ENCODE measurements around the gene PAPSS2. TPM values are rescaled to one million over a fixed set of nuclear protein-coding genes. Genes with fewer than 3 reads are reported as not detected.
"Not testable (repeated sequence)": the region's sequence is repeated elsewhere in the genome, so short reads cannot be mapped to it uniquely, and the experiment has no call there.

Gene PAPSS2
- total RNA-seq, 1 donor from 2014 or later = 2.0 TPM

DNA sequence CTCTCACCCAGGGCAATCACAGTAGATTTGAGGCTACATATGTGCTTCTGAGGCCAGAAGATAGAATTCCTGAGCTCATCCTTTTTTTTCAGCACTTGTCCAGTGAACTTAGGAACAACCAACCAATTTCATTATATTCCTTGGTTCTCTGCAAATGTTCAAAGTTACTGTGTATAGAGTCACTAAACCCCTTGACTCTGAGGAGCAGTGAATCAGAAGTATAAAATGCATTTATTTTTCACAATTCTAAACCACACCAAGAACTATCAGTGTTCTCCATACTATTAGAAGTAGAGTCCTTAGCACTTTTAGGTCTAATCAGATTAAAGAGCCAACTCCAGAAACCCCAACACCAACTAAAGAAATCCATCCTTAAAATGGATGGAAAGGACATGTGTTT is 19.6 kb upstream of the PAPSS2 start:
- FAIRE-seq = no peak
- no peak for DNase-seq (ENCODE audit: low spot score in 2 of 2)

DNA sequence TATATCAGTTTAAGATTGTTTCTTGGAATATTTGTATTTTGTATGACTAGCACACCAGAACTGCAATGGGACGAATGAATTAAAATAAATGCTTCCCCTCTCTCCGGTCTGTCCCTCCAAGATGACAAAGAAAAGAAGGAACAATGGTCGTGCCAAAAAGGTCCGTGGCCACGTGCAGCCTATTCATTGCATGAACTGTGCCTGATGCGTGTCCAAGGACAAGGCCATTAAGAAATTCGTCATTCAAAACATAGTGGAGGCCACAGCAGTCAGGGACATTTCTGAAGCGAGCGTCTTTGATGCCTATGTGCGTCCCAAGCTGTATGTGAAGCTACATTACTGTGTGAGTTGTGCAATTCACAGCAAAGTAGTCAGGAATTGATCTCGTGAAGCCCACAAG is 17.2 kb upstream of the PAPSS2 start:
- DNase-seq (ENCODE audit: low spot score in 2 of 2) = no peak
- no peak for FAIRE-seq

DNA sequence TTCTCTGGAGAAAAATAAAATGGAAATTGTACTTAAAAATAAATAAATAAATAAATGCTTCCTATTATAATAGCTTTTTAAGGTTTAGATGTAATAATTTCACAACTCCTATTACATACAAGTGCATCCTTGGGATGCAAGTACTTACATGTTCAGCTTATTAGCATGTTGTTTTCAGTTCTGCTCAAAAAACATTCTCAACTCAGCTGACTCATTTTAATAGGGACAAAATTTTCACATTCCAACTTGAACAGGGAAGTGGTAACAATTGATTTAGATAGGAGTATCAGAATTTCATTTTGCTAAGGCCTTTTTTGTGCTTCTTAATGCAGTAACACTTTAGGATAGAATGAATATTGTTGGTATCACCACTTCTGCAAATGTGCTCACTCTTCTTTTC is 16.7 kb upstream of the PAPSS2 start:
- no peak for DNase-seq (ENCODE audit: low spot score in 2 of 2)
- FAIRE-seq = no peak

DNA sequence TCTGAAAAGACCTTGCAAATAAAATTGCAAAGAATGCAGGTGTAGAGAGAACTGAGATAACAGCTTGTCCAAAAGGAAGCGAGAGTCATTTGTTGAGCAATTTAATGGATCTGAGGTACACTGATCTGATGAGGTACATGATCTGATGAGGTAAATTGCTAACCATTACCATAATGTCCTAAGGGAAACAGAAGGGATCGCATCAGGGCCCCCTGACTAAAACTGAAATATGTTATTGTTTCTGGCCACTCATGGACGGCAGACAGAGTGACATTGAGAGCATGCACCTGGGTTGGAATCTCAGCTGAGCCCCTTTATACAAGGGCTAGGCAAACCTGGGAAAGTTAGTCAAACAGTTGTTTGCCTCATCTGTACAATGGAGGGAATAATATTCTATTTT is 15.8 kb upstream of the PAPSS2 start:
- DNase-seq (ENCODE audit: low spot score in 2 of 2) = no peak
- FAIRE-seq = no peak

DNA sequence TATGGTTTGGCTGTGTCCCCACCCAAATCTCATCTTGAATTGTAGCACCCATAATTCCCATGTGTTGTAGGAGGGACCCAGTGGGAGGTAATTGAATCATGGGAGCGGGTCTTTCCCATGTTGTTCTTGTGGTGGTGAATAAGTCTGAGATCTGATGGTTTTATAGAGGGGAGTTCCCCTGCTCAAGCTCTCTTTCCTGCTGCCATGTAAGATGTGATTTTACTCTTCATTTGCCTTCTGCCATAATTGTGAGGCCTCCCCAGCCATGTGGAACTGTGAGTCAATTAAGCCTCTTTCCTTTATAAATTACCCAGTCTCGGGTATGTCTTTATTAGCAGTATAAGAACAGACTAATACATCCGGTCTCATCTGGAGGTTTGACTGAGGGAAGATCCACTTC is 15.2 kb upstream of the PAPSS2 start:
- DNase-seq (ENCODE audit: low spot score in 2 of 2); FAIRE-seq: not testable (repeated sequence)

DNA sequence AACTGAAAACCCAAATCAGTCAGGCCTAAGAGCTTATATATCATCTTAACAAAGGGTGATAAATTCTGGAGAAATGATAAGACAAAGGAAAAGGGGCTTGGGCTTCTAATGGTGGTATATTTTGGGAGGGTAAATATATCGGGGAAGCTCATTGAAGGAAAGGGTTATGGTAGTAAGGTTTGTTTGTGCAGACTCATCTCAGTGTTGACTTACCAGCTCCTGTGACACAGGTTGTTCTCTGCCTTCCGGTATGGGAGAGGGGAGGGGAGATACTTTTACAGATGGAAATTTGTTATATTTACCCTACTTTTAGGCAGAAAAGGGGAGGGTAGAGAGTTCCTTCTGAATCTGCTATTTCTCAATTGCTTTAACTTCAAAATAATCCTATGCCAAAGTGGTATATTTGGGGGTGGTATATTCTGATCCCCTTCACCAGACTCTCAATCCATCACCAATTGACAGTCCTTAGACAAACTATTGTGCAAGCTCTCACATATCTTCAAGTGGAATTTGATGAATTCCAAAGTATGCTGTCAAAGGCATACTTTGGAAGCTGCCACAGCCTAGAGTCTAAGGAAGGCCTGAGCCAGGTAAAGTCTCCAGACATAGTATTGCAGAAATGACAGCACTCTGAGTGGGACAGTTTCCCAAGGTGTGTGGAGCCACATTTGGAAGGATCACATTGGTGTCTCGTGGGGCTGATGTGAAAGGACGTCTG is 13.3 kb upstream of the PAPSS2 start:
- FAIRE-seq (no peak), DNase-seq (ENCODE audit: low spot score in 2 of 2) (no peak)

DNA sequence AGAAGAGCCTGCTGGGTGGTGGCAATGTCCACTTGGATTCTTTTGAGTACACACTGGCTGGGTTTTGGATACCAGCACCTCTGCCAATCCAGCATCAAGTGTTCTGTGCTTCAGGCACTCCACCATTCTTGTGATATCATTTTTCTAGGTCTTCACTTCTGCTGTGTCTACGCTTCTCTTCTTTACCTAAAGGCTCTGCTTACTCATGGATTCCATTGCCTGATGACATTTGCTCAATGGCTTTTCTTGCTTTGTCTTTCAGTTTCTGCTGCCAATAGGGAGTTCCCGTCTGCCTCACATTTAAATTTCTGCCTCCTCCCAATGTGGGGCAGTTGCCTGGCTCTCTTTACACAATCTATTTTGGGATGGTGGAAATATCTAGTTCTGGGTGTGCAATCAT is 12.7 kb upstream of the PAPSS2 start:
- DNase-seq (ENCODE audit: low spot score in 2 of 2) (no peak), FAIRE-seq (no peak)

DNA sequence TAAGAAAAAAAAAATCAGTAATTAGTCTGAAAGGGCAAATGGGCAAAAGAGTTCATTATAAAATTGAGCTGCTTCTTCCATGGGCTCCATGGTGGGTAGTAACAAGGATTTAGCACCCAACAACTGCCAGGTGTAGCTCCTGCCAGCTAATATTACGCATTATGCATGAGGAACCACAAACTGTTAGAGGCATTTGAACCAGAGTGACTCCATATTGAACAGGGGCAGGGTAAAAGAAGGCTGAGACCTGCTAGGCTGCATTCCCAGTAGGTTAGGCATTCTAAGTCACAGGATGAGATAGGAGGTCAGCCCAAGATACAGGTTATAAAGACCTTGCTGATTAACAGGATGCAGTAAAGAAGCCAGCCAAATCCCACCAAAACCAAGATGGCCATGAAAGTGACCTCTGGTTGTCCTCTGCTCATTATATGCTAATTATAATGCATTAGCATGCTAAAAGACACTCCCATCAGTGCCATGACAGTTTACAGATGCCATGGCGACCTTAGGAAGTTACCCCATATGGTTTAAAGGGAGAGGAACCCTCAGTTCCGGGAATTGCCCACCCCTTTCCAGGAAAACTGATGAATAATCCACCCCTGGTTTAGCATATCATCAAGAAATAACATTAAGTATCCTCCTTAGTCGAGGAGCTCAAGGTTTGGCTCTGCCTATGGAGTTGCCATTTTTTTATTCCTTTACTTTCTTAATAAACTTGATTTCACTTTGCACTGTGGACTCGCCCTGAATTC is 8.7 kb upstream of the PAPSS2 start:
- no peak for FAIRE-seq
- no peak for DNase-seq (ENCODE audit: low spot score in 2 of 2)

DNA sequence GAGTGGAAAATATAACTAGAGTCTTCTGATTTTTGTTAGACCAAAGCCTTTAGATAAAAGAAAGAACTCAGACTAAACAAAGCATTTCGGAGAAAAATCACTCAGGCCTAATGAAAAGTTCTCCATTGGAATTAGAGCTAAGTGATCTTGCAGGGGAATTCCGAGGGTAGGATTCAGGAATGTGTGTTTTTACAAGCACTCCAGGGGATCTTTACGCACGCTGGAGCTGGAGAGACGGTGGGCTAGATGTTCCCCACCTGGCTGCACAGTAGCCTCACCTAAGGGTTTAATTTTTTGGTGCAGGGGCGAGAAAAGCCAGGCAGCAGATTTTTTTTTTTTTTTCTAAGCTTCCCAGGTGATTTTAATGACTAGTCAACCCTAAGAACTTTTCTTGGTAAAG is 7.9 kb upstream of the PAPSS2 start:
- DNase-seq (ENCODE audit: low spot score in 2 of 2) = no peak
- no peak for FAIRE-seq

DNA sequence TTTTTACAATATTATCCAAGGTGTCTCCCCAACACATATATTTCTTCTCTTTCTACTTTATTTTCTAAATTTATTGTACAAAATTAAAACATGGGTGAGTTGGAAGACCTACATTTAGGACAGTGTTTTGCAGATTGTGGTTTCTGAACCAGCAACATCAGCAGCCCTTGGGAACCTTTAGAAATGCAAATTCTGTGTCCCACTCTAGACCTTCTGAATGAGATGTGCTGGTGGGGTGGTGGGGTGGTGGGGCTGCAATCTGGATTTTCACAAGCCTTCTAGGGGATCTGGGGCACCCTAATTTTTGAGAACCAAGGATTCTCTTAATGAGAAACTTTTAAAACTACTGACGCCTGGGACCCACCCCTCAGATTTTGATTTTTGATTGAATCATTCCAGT is 7.4 kb upstream of the PAPSS2 start:
- DNase-seq (ENCODE audit: low spot score in 2 of 2) = no peak
- FAIRE-seq = no peak

DNA sequence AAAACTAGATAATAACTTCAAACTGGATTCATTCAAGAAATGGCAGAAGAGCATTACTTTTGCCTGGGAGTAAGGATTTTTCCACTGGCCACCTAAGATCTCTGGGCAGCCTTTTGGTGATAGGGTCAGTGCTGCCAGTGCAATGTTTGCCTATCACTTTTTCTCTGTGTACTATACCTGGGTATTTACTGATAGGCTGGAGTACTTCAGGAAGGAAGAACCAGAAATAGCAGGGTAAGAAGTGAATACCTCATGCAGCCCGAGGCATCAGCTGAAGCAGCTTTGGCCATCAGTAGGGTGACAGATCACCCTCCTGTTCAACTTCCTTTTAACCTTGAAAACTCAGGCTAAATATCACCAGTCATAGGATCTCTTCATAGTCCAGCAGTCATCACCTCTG is 5.5 kb upstream of the PAPSS2 start:
- FAIRE-seq = no peak

DNA sequence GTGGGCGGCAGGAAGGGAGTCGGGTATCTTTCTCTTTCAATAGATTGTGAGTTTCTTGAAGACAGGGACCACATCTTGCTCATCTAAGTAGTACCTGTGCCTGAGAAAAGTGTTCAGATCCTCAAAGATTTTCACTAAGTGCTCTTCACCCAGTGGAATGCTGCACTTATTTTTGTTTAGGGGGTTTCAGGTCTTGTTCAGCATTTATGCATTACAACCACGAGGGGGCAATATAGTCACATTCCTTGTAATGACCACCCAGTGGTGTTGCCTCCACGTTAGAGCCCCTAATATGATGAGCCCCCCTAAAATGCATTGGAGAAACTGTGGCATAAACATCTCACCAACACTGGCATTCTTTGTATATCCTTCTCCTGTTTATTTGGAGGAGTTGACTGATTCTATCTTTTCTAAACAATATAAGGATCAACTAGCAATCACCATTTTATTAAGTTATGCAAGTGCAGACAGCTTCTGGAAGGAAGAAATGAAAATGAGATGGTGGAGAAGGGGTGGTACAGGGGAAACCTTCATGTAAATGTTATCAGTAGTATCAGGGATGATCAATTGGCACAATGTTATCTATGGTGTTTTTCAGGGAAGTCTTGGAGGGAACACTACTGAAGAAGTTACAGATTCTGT is 3.1 kb upstream of the PAPSS2 start:
- DNase-seq (ENCODE audit: low spot score in 2 of 2) = peak in 1 of 2 donors; percentile 52
- FAIRE-seq = no peak

More for the DNA sequence above, 5.5 kb upstream of the PAPSS2 start:
- DNase-seq (ENCODE audit: low spot score in 2 of 2) = no peak

DNA sequence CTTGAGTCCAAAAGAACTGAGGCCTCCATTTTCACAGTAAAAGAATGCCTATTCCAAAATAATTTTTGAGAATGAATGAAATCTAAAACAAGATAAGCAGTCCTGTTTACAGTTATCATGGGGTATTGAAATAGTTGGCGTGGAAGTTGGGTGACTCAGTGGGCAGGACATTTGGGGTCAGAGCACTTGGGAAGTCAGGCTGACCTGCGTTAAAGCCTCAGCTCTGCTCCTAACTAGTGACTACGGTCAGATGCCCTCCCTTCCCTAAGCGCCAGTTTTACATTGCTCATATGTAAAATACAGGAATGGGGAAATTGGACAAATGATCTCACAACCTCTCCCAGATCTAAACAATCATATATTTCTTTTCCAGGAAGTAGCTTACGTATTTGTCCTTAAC is 2.3 kb upstream of the PAPSS2 start:
- FAIRE-seq (no peak), DNase-seq (ENCODE audit: low spot score in 2 of 2) (no peak)

DNA sequence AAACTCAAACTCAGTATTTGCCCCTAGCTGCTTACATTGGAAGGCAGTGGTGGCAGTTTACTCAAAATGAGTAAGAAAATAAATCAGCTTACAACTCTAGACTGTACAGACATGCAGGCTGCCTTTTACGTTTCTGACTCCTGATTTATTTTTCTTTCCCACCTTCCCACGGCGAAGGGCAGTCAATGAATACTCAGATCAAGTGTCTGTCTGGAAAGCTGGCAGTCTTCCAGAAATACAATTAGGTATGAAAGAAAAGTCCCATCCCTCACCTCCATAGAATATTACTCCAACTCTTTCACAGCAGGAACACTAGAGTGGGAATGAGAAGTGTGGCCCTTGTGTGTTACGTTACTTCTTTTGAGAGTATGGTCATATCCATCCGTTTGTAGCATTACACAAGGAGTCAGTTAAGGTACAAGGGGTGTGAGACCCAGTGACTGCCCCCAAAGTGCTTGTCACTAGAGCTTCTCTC is 1.3 kb upstream of the PAPSS2 start:
- DNase-seq (ENCODE audit: low spot score in 2 of 2) (no peak), FAIRE-seq (no peak)

DNA sequence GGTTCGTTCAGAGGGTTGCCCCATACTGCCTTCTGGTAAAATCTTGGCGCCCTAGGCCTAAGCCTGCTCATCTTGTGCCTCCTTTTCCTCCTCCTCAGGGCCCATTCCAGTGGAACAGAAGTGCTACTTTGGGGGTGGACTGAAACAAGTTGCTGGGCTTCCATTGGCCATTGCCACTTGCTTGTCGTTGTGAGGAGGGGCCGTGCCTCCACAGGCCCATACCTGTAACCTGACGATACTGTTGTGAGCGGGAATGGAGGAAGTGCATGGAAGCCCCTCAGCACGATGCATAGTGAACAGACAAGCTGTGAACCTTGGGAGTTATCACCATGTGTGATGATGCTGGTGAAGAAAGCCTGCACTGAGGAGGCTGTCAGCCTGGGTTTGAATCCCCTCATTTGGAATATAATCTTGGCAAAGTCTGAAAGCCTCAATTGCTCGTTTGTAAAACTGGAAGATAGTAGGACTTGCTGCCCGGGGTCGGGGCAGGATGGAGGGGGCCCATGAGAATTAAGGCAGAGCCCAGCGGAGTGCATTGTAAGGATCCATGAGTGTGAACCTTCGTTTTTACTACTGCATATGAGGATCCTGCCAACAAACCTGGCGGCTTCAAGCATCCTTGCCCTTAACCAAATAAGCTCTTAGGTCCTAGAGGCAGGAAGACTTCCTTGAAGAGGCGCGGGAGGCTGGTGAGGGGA is 671 bp upstream of the PAPSS2 start:
- DNase-seq (ENCODE audit: low spot score in 2 of 2) (no peak), FAIRE-seq (no peak)

DNA sequence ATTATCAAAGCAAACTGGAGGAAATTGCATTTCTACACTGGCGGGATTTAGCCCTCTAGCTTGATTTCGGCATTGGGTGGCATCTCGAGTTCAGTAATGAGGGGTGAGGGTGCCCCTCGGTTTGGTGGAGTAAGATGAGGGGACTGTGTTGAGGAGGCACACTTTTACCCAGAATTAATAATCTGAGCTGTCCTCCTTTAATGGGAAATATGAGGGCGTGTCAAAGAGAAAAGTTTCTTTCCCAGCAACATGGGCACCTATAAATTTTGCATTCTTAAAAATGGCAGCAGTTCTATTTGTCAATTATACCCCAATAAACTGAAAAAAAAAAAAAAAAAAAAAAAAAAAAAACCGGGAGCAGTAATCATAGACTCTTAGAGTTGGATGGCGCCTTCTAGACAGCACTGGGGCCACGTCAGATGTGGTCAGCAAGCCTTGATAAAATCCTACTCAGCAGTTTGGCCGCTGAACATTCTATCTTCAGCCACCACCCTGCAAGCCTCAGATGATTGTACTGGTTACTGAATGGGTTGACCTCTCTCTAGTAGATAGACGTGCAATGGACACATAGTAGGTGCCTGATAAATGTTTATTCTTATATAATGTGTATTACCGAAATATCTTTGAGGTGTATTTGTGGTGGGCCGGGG is 931 bp downstream of the PAPSS2 start:
- FAIRE-seq (no peak), DNase-seq (ENCODE audit: low spot score in 2 of 2) (no peak)

DNA sequence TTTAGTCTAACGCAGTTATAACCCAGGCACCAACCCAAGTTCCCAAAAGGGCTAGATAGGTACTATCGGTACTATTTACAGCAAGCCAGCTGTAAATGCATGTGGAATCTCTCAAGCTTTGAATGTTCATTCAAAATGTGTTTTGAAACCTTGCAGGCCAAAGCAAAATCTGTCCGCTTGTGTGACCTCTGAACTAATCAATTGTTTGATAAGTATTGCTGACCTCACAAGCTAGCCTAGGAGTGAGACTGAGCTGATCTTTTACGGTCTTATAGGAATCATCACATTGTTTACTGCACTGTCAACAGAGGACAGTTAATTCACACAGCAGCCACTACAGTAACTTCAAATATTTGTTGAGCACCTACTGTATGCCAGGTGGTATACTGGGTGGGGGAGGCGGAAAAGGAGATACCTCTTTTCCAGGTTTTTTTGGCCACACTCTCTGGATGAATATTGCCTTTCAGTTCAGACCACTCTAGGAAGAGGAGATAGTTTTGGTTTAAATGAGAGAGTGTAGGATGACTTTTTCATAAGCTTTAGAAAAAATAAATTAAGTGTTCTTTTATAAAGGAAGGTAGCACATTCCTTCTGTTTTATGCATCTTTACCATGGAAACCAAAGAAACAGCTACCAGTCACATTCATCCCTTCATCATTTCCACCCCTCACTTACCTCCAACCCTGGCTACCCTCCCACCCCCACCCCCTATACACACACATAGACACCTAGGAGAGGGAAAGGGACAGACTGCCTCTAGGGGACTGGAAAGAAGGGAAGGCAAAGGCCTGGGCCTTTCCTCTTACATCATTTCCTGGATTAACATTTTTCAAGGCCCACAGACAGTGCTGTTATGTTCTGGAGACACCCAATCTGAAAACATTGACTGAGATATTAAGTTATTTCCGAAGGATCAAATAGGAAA is 2.4 kb downstream of the PAPSS2 start:
- no peak for FAIRE-seq
- DNase-seq (ENCODE audit: low spot score in 2 of 2) = no peak

DNA sequence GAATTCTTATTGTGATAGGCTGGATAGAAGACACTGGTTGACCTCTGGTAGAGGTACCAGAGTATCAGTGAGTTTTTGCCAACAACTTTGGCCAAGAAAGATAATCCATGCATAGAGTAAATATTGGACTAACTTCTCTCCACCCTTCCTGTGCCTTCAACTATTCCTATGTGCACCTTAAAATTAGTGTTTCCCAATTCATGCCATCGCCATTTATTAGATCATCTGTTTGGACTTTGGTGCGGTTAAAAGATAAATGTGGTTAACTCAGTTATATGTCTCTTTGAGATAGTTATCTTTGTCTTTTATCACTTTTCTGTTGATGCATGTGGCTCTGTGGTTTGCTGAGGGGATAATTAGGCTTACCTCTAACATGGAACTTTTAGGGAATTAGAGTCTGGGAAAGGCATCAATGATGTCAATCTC is 4.6 kb downstream of the PAPSS2 start:
- DNase-seq (ENCODE audit: low spot score in 2 of 2) = no peak

DNA sequence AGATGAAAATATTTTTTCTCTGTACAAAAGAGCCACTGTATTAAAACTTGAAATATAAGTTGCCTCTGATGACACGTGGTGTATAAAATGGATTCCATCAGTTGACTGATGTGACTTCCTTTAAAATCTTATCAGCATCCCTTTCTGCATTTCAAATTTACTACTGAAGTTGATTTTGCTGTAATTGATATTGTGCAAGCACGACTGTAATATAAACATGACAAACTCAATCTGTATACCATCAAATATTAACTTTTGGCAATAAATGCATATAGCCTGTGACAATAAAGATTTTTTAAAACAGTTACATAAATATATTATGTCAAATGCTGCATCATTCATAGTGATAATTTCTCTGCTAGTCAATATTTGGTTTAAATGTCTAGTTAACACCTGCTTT is 7.8 kb downstream of the PAPSS2 start:
- DNase-seq (ENCODE audit: low spot score in 2 of 2) (no peak), FAIRE-seq (no peak)

More for the DNA sequence above, 4.6 kb downstream of the PAPSS2 start:
- no peak for FAIRE-seq
